Suprapubic skin (tissue), 4 donors: ENCODE measurements around the gene DES.

Experiments
- POLR2A ChIP-seq, 2 donors: fragments of 450-650 bp; IDR thresholded peaks; one replicate each; pipeline ENCODE4 v1.6.1; 2017; ENCODE audit warnings: antibody characterized with exemption in 2 of 2, mild to moderate bottlenecking in 2 of 2, moderate library complexity in 2 of 2
- POLR2AphosphoS5 ChIP-seq, 3 donors: sonication (generic); formaldehyde crosslinking; IDR thresholded peaks; one replicate each; pipeline ENCODE4 v1.6.1; 2017; ENCODE audit warnings: antibody characterized with exemption in 3 of 3
- TF ChIP-seq, protein P1 (sequence below), 2 donors: fragments of 200-600 bp in 1 of 2; fragments of 450-650 bp in 1 of 2; sonication (generic) in 1 of 2; IDR thresholded peaks; one replicate each; pipeline ENCODE4 v1.5.1; 2016 to 2019; ENCODE audit warnings: antibody characterized with exemption in 2 of 2, mild to moderate bottlenecking in 1 of 2, moderate library complexity in 1 of 2

- TF ChIP-seq, protein P1, sequence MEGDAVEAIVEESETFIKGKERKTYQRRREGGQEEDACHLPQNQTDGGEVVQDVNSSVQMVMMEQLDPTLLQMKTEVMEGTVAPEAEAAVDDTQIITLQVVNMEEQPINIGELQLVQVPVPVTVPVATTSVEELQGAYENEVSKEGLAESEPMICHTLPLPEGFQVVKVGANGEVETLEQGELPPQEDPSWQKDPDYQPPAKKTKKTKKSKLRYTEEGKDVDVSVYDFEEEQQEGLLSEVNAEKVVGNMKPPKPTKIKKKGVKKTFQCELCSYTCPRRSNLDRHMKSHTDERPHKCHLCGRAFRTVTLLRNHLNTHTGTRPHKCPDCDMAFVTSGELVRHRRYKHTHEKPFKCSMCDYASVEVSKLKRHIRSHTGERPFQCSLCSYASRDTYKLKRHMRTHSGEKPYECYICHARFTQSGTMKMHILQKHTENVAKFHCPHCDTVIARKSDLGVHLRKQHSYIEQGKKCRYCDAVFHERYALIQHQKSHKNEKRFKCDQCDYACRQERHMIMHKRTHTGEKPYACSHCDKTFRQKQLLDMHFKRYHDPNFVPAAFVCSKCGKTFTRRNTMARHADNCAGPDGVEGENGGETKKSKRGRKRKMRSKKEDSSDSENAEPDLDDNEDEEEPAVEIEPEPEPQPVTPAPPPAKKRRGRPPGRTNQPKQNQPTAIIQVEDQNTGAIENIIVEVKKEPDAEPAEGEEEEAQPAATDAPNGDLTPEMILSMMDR (IDR thresholded peaks at IDR 0.05): no peak
- no peak for TF ChIP-seq POLR2A (IDR thresholded peaks at IDR 0.05)
- no peak for TF ChIP-seq POLR2AphosphoS5 (IDR thresholded peaks at IDR 0.05)
Observed at GRCh38 chr2:219455581-219455980, 37.4 kb downstream of the DES start.
